Activated CD4-positive, alpha-beta T cell treated with anti-CD3 and anti-CD28 coated beads, Interleukin-2, amount 50 U/mL, for 1 hour (primary cell): ENCODE data around the gene CBX2.

ENCODE experiments used
- DNase-seq: peaks from one replicate; pipeline ENCODE4 v3.0.0-alpha.2; 2020

CBX2 gene

DNA sequence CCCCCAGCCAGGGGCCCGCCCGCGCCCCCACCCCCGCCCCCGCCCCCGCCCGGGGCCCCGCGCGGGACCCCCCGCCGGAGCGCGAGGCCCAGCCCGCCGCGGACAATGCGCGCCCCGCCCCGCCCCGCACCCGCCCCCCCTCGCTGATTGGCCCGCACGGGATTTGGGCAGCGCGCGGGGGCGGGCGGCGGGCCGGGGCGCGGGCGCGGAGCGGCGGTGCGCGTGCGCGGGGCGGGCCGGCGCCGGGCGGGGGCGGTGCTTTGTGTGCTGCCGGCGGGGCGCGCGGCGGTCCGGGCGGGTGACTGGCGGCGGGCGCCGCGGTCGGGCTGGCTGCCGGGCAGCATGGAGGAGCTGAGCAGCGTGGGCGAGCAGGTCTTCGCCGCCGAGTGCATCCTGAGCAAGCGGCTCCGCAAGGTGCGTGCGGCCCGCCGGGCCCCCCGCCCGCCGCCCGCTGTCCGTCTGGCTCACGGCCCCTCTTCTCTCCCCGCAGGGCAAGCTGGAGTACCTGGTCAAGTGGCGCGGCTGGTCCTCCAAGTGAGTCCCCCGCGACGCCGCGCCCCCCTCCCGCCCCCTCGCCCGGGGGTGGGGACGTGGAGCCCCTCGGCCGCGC lies at the start of gene CBX2:
CBX2 (plus strand) TSS at position 255 of the 610 bp plus-strand sequence; CDS start at position 343, 88 bp downstream.
- peak; percentile 77 for DNase-seq

DNA sequence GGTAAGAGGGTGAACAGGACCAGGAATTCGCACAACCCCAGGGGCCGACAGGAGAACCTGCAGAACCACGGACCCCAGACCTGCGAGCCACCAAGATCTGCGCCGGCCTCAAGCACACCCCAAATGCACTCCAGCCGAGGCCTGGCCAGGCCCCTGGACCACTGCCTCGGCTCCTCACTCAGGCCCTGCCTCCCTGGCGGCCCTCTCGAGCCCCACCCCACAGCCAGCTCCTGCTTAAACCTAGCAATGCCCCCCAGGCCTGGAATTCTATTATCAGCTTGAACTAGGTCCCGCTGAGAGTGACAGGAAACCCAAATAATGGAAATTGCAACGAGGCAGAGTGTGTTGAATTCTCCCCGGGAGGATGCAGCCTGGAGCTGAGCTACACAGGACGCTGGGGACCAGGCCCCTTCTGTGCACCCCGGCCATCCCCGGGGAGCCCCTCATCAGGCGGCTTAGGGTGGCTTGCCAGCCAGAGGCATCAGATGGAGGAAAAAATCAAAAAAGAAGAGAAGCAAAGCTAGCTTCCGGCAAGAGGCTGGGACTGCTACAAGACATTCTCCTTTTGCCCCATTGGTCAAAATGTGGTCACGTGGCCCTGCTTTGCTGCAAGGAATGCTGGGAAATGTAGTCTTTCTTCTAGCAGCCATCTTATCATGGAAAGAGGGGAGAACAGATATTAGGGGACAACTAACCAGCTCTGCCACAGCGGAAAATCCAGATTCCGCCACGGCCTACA lies 49.6 kb upstream of the CBX2 start:
- peak; percentile 79 for DNase-seq

DNA sequence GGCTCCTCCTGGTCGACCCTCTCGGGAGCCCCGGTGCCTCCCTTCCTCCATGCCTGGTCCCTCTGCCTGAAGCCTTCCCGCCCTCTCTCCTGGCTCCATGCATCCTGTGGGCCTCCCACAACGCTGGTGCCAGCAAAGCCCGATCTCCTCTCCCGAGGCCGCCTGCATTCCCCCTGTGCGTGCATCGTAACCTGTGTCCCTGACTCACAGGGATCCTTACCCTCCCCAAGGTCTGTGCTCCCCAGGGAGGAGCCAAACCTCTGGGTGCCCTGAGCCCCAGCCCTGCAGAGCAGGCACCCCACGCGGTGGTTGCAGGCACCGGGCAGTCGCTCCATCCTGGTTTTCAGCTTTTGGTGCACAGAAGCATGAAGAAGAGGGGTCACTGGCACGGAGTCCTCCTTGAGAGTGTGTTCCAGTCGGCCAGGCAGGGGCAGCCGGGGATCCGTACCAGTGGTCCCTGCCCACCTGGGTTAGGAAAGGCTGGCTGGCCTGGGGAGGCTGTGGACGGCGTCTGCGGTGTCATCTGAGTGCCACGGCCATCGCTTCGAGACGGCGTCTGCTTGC lies 49.0 kb upstream of the CBX2 start:
- no peak for DNase-seq

DNA sequence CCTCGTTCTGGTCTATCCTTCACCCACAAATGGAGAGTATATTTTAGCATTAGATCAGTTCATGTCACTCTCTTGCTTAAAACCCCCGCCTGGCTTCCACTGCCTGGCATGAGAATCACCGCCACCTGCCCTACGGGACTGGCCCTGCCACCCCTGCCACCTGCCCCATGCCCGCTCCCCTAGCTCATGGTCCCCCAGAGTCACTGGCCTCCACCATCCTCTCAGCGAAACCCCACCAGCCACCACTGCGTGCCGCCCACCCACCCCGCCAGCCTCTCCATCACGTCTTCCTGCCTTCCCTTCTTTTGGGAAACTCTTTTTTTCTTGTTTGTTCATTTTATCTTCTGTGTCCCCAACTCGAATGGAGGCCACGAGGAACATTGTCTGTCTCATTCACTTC lies 48.2 kb upstream of the CBX2 start:
- DNase-seq, result no peak

DNA sequence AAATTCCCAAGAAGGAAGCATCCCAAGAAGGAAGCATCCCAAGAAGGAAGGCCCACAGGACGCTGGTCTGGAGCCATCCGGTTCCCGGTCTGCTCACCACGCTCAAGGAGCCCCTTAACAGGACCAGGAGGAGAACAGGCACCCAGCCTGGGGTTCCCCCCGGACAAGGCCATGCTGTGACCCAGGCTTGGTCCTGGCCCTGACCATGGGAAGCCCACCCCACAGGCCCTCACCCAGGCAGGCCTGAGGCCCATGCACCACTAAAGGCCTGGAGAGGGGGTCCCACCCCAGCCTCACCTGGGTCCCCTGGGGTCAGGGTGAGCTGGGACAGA lies 47.5 kb upstream of the CBX2 start:
- no peak for DNase-seq

DNA sequence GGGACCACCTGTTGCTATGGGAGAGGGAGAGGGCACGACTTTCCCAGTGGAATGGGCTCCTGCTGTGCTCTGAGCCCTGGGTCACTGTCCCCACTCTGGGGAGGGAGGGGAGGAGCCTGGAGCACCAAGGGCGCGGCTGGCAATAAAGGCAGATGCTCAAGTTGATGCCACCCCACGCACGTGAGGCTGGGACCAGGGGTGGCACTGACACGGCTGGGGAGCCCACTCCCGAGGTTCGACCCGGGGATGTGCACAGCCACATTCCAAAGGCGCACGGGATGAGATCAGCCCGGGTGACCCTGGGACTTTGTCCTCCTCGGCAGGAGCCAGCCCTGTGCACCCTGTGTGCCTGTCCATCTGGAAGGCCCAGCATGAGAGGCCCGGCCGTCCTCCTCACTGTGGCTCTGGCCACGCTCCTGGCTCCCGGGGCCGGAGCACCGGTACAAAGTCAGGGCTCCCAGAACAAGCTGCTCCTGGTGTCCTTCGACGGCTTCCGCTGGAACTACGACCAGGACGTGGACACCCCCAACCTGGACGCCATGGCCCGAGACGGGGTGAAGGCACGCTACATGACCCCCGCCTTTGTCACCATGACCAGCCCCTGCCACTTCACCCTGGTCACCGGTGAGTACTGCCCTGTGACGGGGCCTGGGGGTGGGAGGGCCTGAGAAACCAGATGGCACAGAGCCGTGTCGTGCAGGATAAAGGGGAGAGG lies 47.0 kb upstream of the CBX2 start, which contains the start of gene ENPP7:
ENPP7 (plus strand) TSS at position 175 of the 715 bp plus-strand sequence; CDS start at position 372, 197 bp downstream.
- no peak for DNase-seq

DNA sequence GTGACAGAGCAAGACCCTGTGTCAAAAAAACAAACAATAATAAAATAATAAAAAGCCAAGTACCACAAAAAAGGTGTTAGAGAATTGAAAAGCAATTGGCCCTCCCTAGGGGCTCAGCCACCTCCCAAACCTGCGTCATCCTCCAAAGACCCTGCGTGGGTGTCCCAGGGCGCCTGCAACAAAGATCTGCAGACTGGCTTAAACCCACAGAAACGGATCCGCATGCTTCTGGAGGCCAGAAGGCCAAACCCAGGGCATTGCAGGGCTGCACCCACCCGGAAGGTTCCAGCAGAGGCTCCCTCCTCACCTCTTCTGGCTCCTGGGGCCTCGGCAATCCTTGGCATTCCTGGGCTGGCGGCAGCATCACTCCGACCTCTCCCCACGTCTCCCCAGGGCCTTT lies 45.7 kb upstream of the CBX2 start:
- no peak for DNase-seq

DNA sequence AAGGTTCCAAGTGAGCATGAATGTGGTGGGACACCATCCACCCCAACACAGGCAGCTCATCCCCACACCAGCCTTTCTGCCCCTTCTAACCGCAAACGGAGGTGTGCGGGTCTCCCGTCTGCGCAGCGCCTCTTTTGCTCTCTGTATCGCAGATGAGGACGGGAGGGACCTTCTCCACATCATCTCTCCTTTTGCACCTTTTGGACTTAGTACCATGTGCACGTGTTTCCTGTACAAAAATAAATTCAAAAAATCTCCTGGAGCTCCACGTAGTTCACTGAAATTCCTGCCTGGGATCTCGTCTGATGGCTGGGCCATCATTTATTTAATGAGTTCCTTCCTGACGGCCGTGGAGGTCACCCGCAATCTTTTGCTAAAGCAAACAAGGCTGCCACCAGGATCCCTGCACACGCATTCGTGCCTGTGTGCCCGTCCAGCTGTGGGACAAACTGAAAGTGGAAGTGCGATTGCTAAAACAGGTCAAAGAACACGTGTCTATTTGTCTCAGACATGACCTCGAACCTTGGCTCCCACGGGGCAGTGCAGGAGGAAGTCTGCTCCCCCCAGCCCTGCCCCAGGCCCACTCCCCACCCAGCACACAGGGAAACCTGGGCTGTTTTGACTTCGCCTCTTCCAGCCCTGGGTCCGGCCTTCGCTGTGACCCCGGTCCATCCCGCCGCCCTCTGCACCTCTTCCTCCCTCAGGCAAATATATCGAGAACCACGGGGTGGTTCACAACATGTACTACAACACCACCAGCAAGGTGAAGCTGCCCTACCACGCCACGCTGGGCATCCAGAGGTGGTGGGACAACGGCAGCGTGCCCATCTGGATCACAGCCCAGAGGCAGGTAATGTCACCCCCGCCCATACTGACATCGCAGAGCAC lies 44.9 kb upstream of the CBX2 start:
- no peak for DNase-seq

DNA sequence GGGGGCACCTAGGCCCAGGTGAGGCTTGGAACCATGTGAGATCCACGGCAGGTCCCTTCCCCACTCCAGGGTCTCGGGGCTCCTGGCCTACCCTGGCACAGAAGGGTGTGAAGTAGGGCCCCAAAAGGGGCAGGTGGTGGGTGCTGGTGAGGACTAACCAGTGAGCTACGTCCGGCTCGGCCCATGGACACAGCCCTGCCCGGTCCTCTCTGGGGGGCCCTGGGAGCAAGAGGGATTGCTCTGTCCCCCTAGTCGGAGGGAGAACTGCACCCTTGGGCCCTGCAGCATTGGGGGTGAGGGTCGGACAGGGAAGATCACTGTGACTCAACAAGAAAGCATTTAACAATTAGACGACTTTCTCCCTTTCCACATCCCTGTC lies 44.3 kb upstream of the CBX2 start:
- DNase-seq, result no peak

DNA sequence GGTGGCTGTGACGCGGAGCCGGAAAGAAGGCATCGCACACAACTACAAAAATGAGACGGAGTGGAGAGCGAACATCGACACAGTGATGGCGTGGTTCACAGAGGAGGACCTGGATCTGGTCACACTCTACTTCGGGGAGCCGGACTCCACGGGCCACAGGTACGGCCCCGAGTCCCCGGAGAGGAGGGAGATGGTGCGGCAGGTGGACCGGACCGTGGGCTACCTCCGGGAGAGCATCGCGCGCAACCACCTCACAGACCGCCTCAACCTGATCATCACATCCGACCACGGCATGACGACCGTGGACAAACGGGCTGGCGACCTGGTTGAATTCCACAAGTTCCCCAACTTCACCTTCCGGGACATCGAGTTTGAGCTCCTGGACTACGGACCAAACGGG lies 42.9 kb upstream of the CBX2 start:
- DNase-seq, result no peak

DNA sequence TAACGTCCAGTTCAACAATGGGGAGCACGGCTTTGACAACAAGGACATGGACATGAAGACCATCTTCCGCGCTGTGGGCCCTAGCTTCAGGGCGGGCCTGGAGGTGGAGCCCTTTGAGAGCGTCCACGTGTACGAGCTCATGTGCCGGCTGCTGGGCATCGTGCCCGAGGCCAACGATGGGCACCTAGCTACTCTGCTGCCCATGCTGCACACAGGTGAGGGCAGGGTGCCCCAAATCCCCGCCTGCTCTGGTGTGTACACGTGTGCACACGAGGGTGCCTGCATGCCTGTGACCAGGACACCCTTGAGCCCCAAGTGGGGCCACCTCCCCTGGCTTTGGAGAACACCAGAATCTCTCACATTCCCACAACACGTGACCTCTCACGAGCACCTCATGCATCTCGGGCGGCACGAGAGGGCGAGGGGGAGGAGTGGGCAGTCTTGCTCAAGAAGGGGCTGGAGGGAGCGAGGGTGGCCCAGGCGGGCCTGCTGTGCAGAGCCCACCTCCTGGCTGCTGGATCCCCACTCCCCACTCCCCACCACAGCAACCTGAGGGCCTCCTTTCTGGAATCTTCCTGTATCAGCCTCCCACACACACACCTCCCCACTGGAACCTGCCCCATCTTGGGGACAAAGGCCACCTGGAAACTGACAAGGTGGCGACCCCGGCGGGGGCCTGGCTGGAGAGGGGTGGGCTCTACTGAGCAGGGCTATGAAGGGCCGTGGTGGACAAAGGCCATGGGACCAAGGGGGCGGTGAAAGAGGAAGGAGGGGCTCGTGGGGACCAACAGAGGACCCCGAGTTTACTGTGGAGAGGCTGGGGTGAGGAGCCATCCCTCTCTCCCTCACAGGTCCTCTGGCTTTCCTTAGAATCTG lies 40.7 kb upstream of the CBX2 start:
- no peak for DNase-seq

DNA sequence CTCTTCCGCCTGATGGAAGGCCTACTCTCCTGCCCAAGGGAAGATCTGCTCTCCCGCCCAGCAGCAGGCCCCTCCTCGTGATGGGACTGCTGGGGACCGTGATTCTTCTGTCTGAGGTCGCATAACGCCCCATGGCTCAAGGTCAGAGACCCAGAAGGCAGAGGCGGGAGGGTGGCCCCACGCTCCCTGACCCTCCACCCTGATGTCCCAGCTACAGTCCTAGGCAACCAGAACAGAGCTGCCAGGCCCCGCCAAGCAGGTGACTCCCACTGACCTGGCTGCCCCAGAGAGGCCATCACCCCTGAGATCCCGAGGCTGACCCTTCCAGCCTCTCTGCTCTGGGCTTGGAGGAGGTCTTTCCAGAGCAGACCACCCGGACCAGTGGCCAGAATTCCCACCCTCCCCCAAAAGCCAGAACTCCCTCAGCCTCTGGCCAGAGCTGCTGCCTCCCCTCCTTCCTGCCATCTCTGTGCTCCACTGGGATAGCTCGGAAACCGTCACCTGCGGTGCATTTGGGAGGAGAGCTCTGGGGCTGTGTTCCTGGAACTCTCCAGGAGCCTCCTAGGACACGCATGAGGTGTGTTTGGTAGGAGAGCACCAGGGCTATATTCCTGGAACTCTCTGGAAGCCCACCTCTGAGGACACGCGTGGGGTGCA lies 39.9 kb upstream of the CBX2 start:
- DNase-seq, result no peak

DNA sequence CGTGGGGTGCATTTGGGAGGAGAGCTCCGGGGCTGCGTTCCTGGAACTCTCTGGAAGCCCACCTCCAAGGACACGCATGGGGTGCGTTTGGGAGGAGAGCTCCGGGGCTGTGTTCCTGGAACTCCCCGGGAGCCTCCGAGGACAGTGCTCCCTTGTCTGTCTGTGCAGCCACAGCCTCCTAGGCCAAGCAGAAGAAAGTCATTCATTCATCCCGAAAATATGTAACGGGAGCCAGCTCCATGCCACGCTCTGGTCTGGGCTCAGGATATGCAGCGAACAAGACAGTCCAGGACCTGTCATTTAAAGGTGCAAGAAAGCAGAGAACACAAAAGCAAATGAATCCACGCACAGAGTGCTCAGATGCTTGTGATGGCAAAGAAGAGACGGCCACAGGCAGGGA lies 39.3 kb upstream of the CBX2 start:
- no peak for DNase-seq

DNA sequence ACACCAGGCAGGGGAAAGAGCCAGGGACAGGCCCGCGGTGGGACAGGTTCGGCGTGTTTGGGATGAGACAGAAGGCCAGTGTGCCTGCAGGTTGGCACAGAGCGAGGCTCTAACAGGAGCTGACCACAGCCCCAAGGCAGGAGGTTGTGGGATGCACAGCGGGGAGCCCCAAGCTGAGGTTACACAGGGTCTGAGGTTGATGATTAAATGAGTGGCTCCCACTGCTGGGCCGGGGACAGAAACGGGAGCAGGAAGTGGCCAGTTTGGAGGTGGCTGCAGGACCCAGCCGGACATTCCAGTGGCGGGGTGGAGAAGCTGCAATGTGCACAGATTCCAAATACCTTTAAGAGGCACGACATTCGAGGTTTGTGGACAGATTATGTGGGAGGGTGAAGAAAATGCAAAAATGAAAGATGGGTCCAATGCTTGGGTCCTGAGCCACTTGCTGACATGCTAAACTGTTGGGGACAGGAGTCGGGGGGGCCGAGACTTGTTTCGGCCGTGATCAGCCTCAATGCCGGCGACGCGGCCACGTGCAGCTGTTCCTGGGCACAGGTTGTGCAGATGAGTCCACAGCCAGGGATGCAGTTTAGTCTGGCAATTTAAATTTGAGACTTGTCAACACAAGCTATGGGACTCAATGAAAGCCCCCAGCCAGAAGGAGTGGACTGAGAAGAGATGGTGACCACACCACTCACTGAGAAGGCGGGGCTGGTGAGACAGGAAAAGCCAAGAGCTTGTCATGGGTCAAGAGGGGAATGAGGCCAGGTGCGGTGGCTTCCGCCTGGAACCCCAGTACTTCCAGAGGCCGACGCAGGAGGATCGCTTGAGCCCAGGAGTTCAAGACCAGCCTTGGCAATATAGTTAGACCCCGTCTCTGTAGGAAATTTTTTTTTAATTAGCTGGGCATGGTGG lies 38.5 kb upstream of the CBX2 start:
- DNase-seq, result no peak

DNA sequence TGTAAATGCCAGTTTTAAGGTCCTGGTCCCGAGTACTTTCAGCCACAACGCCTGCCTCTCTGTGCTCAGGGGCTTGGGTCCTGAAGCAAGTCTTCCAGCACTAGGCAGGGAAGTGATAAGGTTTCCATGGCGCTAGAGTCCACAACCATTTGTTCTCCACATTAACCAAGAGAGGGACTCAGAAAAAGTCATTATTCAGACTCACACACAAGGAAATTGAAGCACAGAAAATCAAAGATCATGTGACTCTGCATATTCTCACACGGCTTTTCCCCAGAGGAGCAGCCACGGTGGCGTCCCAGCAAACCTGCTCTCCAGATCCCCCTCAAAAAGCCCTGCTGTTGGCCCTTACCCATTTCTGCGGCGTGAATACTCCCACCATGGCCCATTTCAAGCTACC lies 37.5 kb upstream of the CBX2 start:
- DNase-seq, result no peak

DNA sequence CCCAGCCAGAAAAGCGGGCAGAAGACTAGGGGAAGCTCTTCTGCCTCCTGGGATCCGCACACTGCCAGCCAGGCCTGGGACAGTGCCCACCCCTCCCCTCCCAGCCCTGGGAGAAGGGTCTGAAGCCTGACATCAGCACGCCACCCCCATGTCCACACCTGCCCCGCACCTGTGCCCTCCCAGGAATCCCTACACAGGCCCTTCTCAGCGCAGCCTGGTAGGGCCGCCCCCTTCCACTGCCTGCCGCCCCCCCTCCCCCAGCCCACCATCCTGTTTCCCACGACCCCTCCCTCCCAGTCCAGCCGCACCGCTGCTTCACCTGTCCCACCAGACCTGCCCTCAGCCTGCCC lies 36.6 kb upstream of the CBX2 start:
- DNase-seq, result no peak

DNA sequence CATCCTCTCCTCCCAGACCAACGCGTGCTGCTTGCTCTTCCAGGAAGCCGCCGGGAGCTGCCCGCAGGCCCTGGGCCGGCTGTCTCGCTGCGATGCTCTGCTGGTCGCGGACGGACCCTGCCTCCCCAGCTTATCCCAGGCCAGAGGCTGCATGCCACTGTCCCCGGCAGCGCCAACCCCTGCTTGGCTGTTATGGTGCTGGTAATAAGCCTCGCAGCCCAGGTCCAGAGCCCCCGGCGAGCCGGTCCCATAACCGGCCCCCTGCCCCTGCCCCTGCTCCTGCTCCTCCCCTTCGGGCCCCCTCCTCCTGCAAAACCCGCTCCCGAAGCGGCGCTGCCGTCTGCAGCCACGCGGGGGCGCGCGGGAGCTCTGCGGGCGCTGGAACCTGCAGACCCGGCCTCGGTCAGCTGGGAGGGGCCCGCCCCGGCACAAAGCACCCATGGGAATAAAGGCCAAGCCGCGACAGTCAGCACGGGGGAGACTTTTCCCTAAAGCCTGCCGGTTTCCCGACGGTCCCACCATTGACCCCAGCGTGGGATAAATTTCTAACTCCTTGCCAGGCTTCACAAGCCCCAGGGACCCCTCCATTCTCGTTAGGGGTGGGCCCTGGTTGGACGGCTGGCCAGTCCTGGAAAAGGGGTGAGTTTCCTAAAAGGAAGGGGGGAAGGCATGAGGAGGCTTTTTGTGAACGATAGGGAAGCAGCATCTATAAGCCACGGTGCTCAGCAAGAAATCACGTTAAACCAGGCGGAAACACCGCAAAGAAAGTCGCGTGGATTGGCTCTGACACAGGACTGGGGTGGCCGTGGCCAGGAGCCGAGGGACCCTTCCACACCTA lies 36.0 kb upstream of the CBX2 start:
- peak; percentile 69 for DNase-seq

DNA sequence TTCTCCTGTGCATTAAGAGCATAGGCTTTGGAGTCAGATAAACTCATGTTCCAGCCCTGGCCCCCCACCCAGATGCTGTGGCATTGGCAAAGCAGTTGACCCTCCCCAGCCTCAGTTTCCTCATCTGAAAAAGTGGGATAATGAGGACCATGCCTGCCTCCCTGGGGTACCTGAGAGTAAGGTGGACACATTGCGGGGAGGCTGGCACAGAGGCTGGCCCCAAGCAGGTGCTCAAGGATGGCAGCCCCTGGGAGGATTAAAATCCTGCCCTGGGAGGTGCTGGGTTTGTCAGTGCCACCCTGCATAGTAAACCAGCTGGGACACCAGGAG lies 35.4 kb upstream of the CBX2 start:
- DNase-seq, result no peak

DNA sequence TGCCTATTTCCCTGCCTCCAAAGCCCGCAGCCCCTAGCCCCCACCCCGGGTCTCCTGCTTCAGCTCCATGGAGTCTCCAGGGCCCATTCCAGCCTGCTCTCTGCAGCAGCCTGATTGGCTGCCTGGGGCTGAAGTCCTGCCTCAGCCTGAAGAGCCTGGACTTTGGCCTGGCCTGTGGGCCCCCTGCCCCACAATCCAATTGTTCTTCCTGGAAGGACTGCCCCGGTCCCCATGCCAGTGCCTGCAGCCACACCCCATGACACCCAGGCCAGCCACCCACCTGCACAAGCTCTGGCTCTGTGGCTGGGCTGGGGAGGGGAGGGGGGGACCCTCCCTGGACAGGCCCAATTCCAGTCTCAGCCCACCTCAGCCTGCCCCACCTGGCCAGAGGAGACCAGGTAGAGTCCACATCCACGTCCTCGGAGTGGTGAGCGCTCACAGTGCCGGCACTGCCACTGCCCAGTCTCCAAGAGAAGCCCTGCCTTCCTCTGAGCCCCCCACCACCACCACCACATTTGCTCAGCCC lies 34.9 kb upstream of the CBX2 start:
- no peak for DNase-seq
